Colonic mucosa (tissue), 4 donors: ENCODE measurements around the gene NAE1. TPM values are rescaled to one million over a fixed set of nuclear protein-coding genes. Genes with fewer than 3 reads are reported as not detected.

ENCODE experiments used
- DNase-seq: peaks from one replicate; pipeline ENCODE4 v3.0.0-alpha.2; 2020
- H3K27ac ChIP-seq: fragments of 200-600 bp; one replicate; pipeline ENCODE4 v1.8.0; 2021
- H3K27me3 ChIP-seq: fragments of 200-600 bp; one replicate; pipeline ENCODE4 v1.8.0; 2021
- H3K36me3 ChIP-seq: fragments of 200-600 bp; one replicate; pipeline ENCODE4 v1.8.0; 2021
- H3K4me1 ChIP-seq: fragments of 200-600 bp; one replicate; pipeline ENCODE4 v1.8.0; 2021; ENCODE audit warnings: mild to moderate bottlenecking
- H3K4me3 ChIP-seq: fragments of 200-600 bp; one replicate; pipeline ENCODE4 v1.8.0; 2021
- H3K9ac ChIP-seq, 2 donors: one replicate each; pipeline ENCODE4 v1.7.0; 2013; ENCODE audit warnings: control low read depth in 2 of 2, low read depth in 2 of 2, low read length in 2 of 2
- H3K9me3 ChIP-seq: fragments of 200-600 bp; one replicate; pipeline ENCODE4 v1.8.0; 2021
- intact Hi-C: fragments of 100-400 bp; cut with DNase I; formaldehyde crosslinking; loops from one replicate; pipeline ENCODE4 v1.14.1; 2022
- total RNA-seq, 2 donors: library from RNA; stranded (reverse); fragmentation: NEBNext Ultra II Directional in 1 of 2; extraction: Animal tissue kit (Norgen Biotek cat#: 25700) in 1 of 2; gene quantifications; one replicate each; pipeline ENCODE4 v1.2.1, GENCODE V29; 2021
- TF ChIP-seq, protein P1 (sequence below): fragments of 200-600 bp; IDR thresholded peaks from one replicate; pipeline ENCODE4 v1.8.0; 2022; ENCODE audit warnings: antibody characterized with exemption, mild to moderate bottlenecking
- donor health status: healthy.
- donor health status: DM: no; HTN: no; CAD: no.
- donor health status: DM: no; HTN: no; CAD: no.

Gene NAE1
- total RNA-seq: 10 to 100 TPM; 42.2 to 62.0 TPM

- intact Hi-C loops: no loop called here
Measured at GRCh38 chr16:66830422-66831404, at the start of gene NAE1. NAE1 (minus strand) TSS chr16:66830976; CDS start chr16:66830899, 77 bp downstream.

GRCh38 chr16:66878067-66878466 lies 47.3 kb upstream of the NAE1 start:
- no peak overlapping the region for H3K9ac ChIP-seq
- TF ChIP-seq, protein P1, sequence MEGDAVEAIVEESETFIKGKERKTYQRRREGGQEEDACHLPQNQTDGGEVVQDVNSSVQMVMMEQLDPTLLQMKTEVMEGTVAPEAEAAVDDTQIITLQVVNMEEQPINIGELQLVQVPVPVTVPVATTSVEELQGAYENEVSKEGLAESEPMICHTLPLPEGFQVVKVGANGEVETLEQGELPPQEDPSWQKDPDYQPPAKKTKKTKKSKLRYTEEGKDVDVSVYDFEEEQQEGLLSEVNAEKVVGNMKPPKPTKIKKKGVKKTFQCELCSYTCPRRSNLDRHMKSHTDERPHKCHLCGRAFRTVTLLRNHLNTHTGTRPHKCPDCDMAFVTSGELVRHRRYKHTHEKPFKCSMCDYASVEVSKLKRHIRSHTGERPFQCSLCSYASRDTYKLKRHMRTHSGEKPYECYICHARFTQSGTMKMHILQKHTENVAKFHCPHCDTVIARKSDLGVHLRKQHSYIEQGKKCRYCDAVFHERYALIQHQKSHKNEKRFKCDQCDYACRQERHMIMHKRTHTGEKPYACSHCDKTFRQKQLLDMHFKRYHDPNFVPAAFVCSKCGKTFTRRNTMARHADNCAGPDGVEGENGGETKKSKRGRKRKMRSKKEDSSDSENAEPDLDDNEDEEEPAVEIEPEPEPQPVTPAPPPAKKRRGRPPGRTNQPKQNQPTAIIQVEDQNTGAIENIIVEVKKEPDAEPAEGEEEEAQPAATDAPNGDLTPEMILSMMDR: no peak
- H3K36me3 ChIP-seq: no peaks in the 10 kb centered on the region
- no peaks in the 10 kb centered on the region for H3K9me3 ChIP-seq
- intact Hi-C loops: no loop called here
- H3K27me3 ChIP-seq: no peaks in the 10 kb centered on the region
- no peak for DNase-seq
- peaks cover 4% of the 10 kb centered on the region for H3K4me1 ChIP-seq
- H3K27ac ChIP-seq: peak overlapping the region; percentile 53
- no peak overlapping the region for H3K4me3 ChIP-seq

More at GRCh38 chr16:66830422-66831404, at the start of gene NAE1:
- Histone ChIP-seq H3K4me3 (peak within 1 kb of the TSS; percentile 89), H3K9ac (peak within 1 kb of the TSS; percentile 76 to 84), H3K9me3 (no peaks in the 10 kb centered on the region), H3K4me1 (peaks cover 8% of the 10 kb centered on the region), H3K27me3 (no peaks in the 10 kb centered on the region), H3K27ac (peak within 1 kb of the TSS; percentile 84), H3K36me3 (no peaks in the 10 kb centered on the region)
- TF ChIP-seq, protein P1: peak; percentile 99
- peak; percentile 88 for DNase-seq

DNA sequence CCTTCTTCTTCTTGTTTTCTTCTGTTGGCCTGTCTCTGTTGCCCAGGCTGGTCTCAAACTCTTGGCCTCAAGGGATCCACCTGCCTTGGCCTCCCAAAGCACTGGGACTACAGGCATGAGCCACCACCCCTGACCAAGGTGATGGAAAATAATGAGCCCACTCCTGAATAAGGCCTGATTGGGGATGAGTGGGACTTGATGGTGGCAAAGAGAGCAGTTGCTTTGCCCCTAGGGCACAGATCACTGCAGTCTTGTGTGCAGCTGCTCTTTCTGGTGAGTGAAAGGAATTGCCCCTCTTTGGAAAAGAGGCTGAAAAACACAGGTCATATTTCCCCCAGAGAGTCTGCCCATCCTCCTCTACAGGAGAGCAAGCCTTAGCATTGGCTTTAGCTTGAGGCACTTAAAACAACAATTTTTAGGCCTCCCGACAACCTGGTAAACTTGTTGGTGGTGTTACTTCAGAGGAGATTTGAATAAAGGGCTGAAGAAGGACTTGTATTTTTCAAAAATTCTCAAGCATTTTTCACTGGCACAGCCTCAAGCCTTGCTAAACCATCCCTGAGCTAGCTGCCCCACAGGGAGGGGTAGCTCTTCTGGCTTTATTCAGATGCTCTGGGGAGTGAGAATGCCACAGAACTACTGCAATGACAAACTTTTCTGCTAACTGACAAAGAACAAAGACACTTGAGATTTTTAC lies 43.5 kb upstream of the NAE1 start:
- no peaks in the 10 kb centered on the region for H3K9me3 ChIP-seq
- H3K4me1 ChIP-seq: peaks cover 5% of the 10 kb centered on the region
- H3K9ac ChIP-seq: peak overlapping the region in 1 of 2 donors; percentile 19
- H3K4me3 ChIP-seq: no peak overlapping the region
- TF ChIP-seq, protein P1: no peak
- no peaks in the 10 kb centered on the region for H3K36me3 ChIP-seq
- no peak overlapping the region for H3K27ac ChIP-seq
- no peak for DNase-seq
- intact Hi-C loops: no loop called here
- no peaks in the 10 kb centered on the region for H3K27me3 ChIP-seq

GRCh38 chr16:66873685-66874055 lies 42.9 kb upstream of the NAE1 start:
- peak overlapping the region; percentile 81 for H3K27ac ChIP-seq
- H3K4me3 ChIP-seq: no peak overlapping the region
- intact Hi-C loops: no loop called here
- H3K27me3 ChIP-seq: no peaks in the 10 kb centered on the region
- H3K4me1 ChIP-seq: peaks cover 5% of the 10 kb centered on the region
- no peaks in the 10 kb centered on the region for H3K36me3 ChIP-seq
- H3K9me3 ChIP-seq: no peaks in the 10 kb centered on the region
- TF ChIP-seq, protein P1: no peak
- peak overlapping the region; percentile 45 to 75 for H3K9ac ChIP-seq
- DNase-seq: peak; percentile 50

- peak overlapping the region; percentile 68 to 75 for H3K9ac ChIP-seq
- no peaks in the 10 kb centered on the region for H3K9me3 ChIP-seq
- intact Hi-C loops: no loop called here
- peak; percentile 94 for DNase-seq
- H3K36me3 ChIP-seq: no peaks in the 10 kb centered on the region
- H3K27me3 ChIP-seq: no peaks in the 10 kb centered on the region
- peak overlapping the region; percentile 81 for H3K27ac ChIP-seq
- H3K4me1 ChIP-seq: peaks cover 5% of the 10 kb centered on the region
- peak overlapping the region; percentile 32 for H3K4me3 ChIP-seq
- TF ChIP-seq, protein P1: peak; percentile 91
Measured at GRCh38 chr16:66872943-66873684, 42.3 kb upstream of the NAE1 start.
